SK-N-SH treated with all-trans-retinoic acid at 6 μM for 48 hours (cell line): ENCODE data around the gene TEX29.

Experiments
- ATAC-seq: fragments of 200-7000 bp; cut with Tn5 transposase; 3 replicates; pipeline ENCODE4 v1.9.1; 2020; ENCODE audit warnings: mild to moderate bottlenecking, moderate library complexity
- ARNTL ChIP-seq: fragments of 450-650 bp; formaldehyde crosslinking; IDR thresholded peaks from 2 replicates; pipeline ENCODE4 v1.5.0; 2020; ENCODE audit warnings: low read depth, mild to moderate bottlenecking, moderate library complexity, borderline replicate concordance
- CREB5 ChIP-seq: fragments of 250-450 bp; sonication (Bioruptor Pico); IDR thresholded peaks from 2 replicates; pipeline ENCODE4 v1.5.1; 2020; ENCODE audit warnings: low read depth, mild to moderate bottlenecking, moderate library complexity
- CSDC2 ChIP-seq: fragments of 250-450 bp; sonication (Bioruptor Pico); IDR thresholded peaks from 2 replicates; pipeline ENCODE4 v1.5.0; 2020; ENCODE audit warnings: mild to moderate bottlenecking, moderate library complexity
- CSRNP3 ChIP-seq: fragments of 250-450 bp; sonication (Bioruptor Pico); IDR thresholded peaks from 2 replicates; pipeline ENCODE4 v1.5.1; 2021; ENCODE audit warnings: mild to moderate bottlenecking, moderate library complexity
- ESRRG ChIP-seq: fragments of 250-450 bp; sonication (Bioruptor Pico); IDR thresholded peaks from 2 replicates; pipeline ENCODE4 v1.6.1; 2021; ENCODE audit warnings: mild to moderate bottlenecking
- GLIS3 ChIP-seq: fragments of 250-450 bp; sonication (Bioruptor Pico); IDR thresholded peaks from 2 replicates; pipeline ENCODE4 v1.5.0; 2020; ENCODE audit warnings: mild to moderate bottlenecking, moderate library complexity
- ISL1 ChIP-seq: fragments of 250-450 bp; sonication (Bioruptor Pico); IDR thresholded peaks from 2 replicates; pipeline ENCODE4 v2.1.2; 2022; ENCODE audit warnings: mild to moderate bottlenecking, moderate library complexity
- OSR1 ChIP-seq: fragments of 250-450 bp; sonication (Bioruptor Pico); IDR thresholded peaks from 2 replicates; pipeline ENCODE4 v1.8.0; 2022; ENCODE audit warnings: moderate library complexity, mild to moderate bottlenecking, inconsistent platforms
- PATZ1 ChIP-seq: fragments of 250-450 bp; sonication (Bioruptor Pico); IDR thresholded peaks from 2 replicates; pipeline ENCODE4 v1.8.0; 2020; ENCODE audit warnings: mild to moderate bottlenecking, moderate library complexity, borderline replicate concordance
- POU6F1 ChIP-seq: fragments of 250-450 bp; sonication (Bioruptor Pico); IDR thresholded peaks from 2 replicates; pipeline ENCODE4 v1.8.0; 2021; ENCODE audit warnings: low read depth, mild to moderate bottlenecking, moderate library complexity, borderline replicate concordance
- PPARA ChIP-seq: fragments of 250-450 bp; sonication (Bioruptor Pico); IDR thresholded peaks from 2 replicates; pipeline ENCODE4 v1.5.0; 2020; ENCODE audit warnings: mild to moderate bottlenecking, borderline replicate concordance
- RARB ChIP-seq: fragments of 250-450 bp; sonication (Bioruptor Pico); IDR thresholded peaks from 2 replicates; pipeline ENCODE4 v1.8.0; 2021; ENCODE audit warnings: mild to moderate bottlenecking, moderate library complexity
- SNAI2 ChIP-seq: fragments of 250-450 bp; sonication (Bioruptor Pico); IDR thresholded peaks from 2 replicates; pipeline ENCODE4 v1.5.0; 2020; ENCODE audit warnings: mild to moderate bottlenecking, moderate library complexity
- TCF4 ChIP-seq: fragments of 250-450 bp; sonication (Bioruptor Pico); IDR thresholded peaks from 2 replicates; pipeline ENCODE4 v1.8.0; 2021; ENCODE audit warnings: mild to moderate bottlenecking, moderate library complexity, borderline replicate concordance
- TOX ChIP-seq: fragments of 250-450 bp; sonication (Bioruptor Pico); IDR thresholded peaks from 2 replicates; pipeline ENCODE4 v1.8.0; 2021; ENCODE audit warnings: mild to moderate bottlenecking, moderate library complexity, borderline replicate concordance
- TSHZ2 ChIP-seq: fragments of 250-450 bp; sonication (Bioruptor Pico); IDR thresholded peaks from 2 replicates; pipeline ENCODE4 v1.5.0; 2020; ENCODE audit warnings: mild to moderate bottlenecking, moderate library complexity
- ZC3H10 ChIP-seq: fragments of 250-450 bp; sonication (Bioruptor Pico); IDR thresholded peaks from 2 replicates; pipeline ENCODE4 v1.5.1; 2021; ENCODE audit warnings: mild to moderate bottlenecking, moderate library complexity
- ZFP3 ChIP-seq: fragments of 250-450 bp; sonication (Bioruptor Pico); IDR thresholded peaks from 2 replicates; pipeline ENCODE4 v1.5.0; 2020; ENCODE audit warnings: mild to moderate bottlenecking, moderate library complexity
- ZFP30 ChIP-seq: fragments of 450-650 bp; formaldehyde crosslinking; IDR thresholded peaks from 2 replicates; pipeline ENCODE4 v1.5.0; 2022; ENCODE audit warnings: mild to moderate bottlenecking, moderate library complexity
- ZNF565 ChIP-seq: fragments of 450-650 bp; formaldehyde crosslinking; conservative IDR thresholded peaks from 2 replicates; pipeline ENCODE4 v1.5.0; 2020; ENCODE audit warnings: low read depth, mild to moderate bottlenecking, moderate library complexity
- ZNF70 ChIP-seq: fragments of 450-650 bp; formaldehyde crosslinking; IDR thresholded peaks from 2 replicates; pipeline ENCODE4 v1.5.0; 2020; ENCODE audit warnings: mild to moderate bottlenecking, moderate library complexity
- ZNF8 ChIP-seq: fragments of 450-650 bp; formaldehyde crosslinking; IDR thresholded peaks from 2 replicates; pipeline ENCODE4 v1.5.0; 2020; ENCODE audit warnings: mild to moderate bottlenecking, moderate library complexity

The TEX29 gene

GRCh38 chr13:111319998-111320911 lies at the start of gene TEX29:
Gene TEX29 (plus strand): TSS chr13:111320642. CDS start chr13:111320891, 249 bp downstream.
- no peak for ATAC-seq
- TF ChIP-seq TSHZ2 (CRISPR knock-in tag) (no peak), ZNF70 (CRISPR knock-in tag) (no peak), OSR1 (CRISPR knock-in tag) (no peak), PPARA (CRISPR knock-in tag) (no peak), POU6F1 (CRISPR knock-in tag) (no peak), CSRNP3 (CRISPR knock-in tag) (no peak), ARNTL (CRISPR knock-in tag) (no peak), ESRRG (no peak), ZFP3 (no peak), CREB5 (CRISPR knock-in tag) (no peak), ZFP30 (CRISPR knock-in tag) (no peak), CSDC2 (CRISPR knock-in tag) (no peak), RARB (CRISPR knock-in tag) (no peak), ZNF8 (CRISPR knock-in tag) (no peak), PATZ1 (CRISPR knock-in tag) (no peak), TOX (CRISPR knock-in tag) (no peak), SNAI2 (CRISPR knock-in tag) (no peak), ZNF565 (CRISPR knock-in tag) (no peak), ZC3H10 (no peak)
- TF ChIP-seq, all 23 proteins: peak for 0

- ATAC-seq: no peak
- TF ChIP-seq PATZ1 (CRISPR knock-in tag): no peak
- no peak for TF ChIP-seq ZNF8 (CRISPR knock-in tag)
- no peak for TF ChIP-seq TCF4 (CRISPR knock-in tag)
- no peak for TF ChIP-seq CREB5 (CRISPR knock-in tag)
- no peak for TF ChIP-seq ZFP3
- TF ChIP-seq ARNTL (CRISPR knock-in tag): no peak
- TF ChIP-seq CSRNP3 (CRISPR knock-in tag): no peak
- TF ChIP-seq ISL1 (CRISPR knock-in tag): no peak
- no peak for TF ChIP-seq SNAI2 (CRISPR knock-in tag)
- no peak for TF ChIP-seq GLIS3
- TF ChIP-seq OSR1 (CRISPR knock-in tag): no peak
- no peak for TF ChIP-seq PPARA (CRISPR knock-in tag)
Measured at GRCh38 chr13:111270765-111271698, 49.4 kb upstream of the TEX29 start.
